OCI-LY3 (cell line): ENCODE measurements around the gene FOXO4.

ENCODE experiments used
- H2AFZ ChIP-seq: fragments of 200-600, 300-600 bp; shearing (Covaris generic); 2 replicates; pipeline ENCODE4 v1.6.0; 2014; ENCODE audit warnings: antibody characterized with exemption, low read depth, low read length
- H3K27ac ChIP-seq: fragments of 200-600, 300-600 bp; sonication (generic); 2 replicates; pipeline ENCODE4 v1.5.1; 2014; ENCODE audit warnings: mild to moderate bottlenecking, low read length, moderate library complexity, mixed read lengths
- H3K27me3 ChIP-seq: fragments of 200-600, 300-600 bp; sonication (generic); 2 replicates; pipeline ENCODE4 v1.6.1; 2014; ENCODE audit warnings: low read depth, low read length, mixed read lengths
- H3K36me3 ChIP-seq: fragments of 200-600, 300-600 bp; sonication (generic); replicated peaks from 2 replicates; pipeline ENCODE3; 2014; ENCODE audit warnings: low read depth, low read length, mixed read lengths
- H3K4me1 ChIP-seq: fragments of 300-600, 200-600 bp; sonication (generic); 2 replicates; pipeline ENCODE4 v1.6.1; 2014; ENCODE audit warnings: low read length, mixed read lengths
- H3K4me2 ChIP-seq: fragments of 200-600, 300-600 bp; sonication (generic); 2 replicates; pipeline ENCODE4 v1.6.1; 2014; ENCODE audit warnings: low read length, mixed read lengths
- H3K4me3 ChIP-seq: fragments of 300-600, 200-600 bp; sonication (generic); 2 replicates; pipeline ENCODE4 v1.5.1; 2014; ENCODE audit warnings: antibody characterized with exemption, mild to moderate bottlenecking, low read length, moderate library complexity
- H3K79me2 ChIP-seq: fragments of 300-600, 200-600 bp; shearing (Covaris generic); 2 replicates; pipeline ENCODE4 v1.6.1; 2014; ENCODE audit warnings: mild to moderate bottlenecking, low read length, mixed read lengths
- H3K9ac ChIP-seq: fragments of 300-600, 200-600 bp; shearing (Covaris generic); 2 replicates; pipeline ENCODE4 v1.6.0; 2014; ENCODE audit warnings: mild to moderate bottlenecking, low read length, moderate library complexity
- H3K9me3 ChIP-seq: fragments of 200-600, 300-600 bp; shearing (Covaris generic); 2 replicates; pipeline ENCODE4 v1.6.1; 2014; ENCODE audit warnings: low read length, mixed read lengths; ENCODE audit not compliant: insufficient read depth
- H4K20me1 ChIP-seq: fragments of 200-600, 300-600 bp; sonication (generic); 2 replicates; pipeline ENCODE4 v1.6.1; 2016; ENCODE audit warnings: low read length, mixed read lengths; ENCODE audit not compliant: insufficient read depth
- CTCF ChIP-seq: fragments of 200-600, 300-600 bp; sonication (generic); IDR thresholded peaks from 2 replicates; pipeline ENCODE4 v1.5.1; 2014; ENCODE audit warnings: antibody characterized with exemption, low read length, low read depth
- EZH2phosphoT487 ChIP-seq: fragments of 200-600 bp; shearing (Covaris generic); IDR thresholded peaks from 2 replicates; pipeline ENCODE4 v1.6.1; 2018; ENCODE audit warnings: antibody characterized with exemption, mixed run types, low read depth

The FOXO4 gene

DNA sequence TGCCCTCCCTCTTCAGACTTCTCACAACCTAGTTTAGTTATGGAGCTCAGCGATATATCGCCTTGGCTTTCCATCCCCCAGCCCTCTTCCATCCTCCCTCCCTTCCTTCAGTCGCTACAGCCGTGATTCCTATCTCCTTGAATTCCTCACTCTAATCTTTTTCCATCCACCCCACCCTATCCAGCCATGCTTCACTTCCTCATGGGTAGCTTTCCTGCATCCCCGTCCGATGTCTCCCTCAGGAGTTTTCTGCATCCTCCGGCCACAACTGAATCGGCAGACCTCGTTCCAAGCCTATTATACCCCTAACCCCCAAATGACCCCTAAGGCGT is 28.0 kb upstream of the FOXO4 start:
- H2AFZ ChIP-seq: peak overlapping the region; percentile 88

GRCh38 chrX:71068044-71068918 is 27.4 kb upstream of the FOXO4 start, which contains the start of gene SNX12:
Gene SNX12, minus strand, starts transcription at chrX:71068334. Its CDS starts 28 bp downstream, at chrX:71068306.
- no peaks in the 10 kb centered on the region for H3K27me3 ChIP-seq
- TF ChIP-seq CTCF (no peak), EZH2phosphoT487 (no peak)
- H3K79me2 ChIP-seq: peaks cover 27% of the 10 kb centered on the region
- peak within 1 kb of the TSS; percentile 92 for H3K9ac ChIP-seq
- H3K9me3 ChIP-seq: no peaks in the 10 kb centered on the region
- H4K20me1 ChIP-seq: no peaks in the 10 kb centered on the region
- H3K27ac ChIP-seq: peak within 1 kb of the TSS; percentile 61
- peaks cover 11% of the 10 kb centered on the region for H3K4me1 ChIP-seq
- no peaks in the 10 kb centered on the region for H3K36me3 ChIP-seq
- peak within 1 kb of the TSS; percentile 91 for H3K4me2 ChIP-seq
- peak within 1 kb of the TSS; percentile 97 for H2AFZ ChIP-seq
- peak within 1 kb of the TSS; percentile 99 for H3K4me3 ChIP-seq

More for the DNA sequence above, 28.0 kb upstream of the FOXO4 start:
- Histone ChIP-seq H3K4me1 (peaks cover 11% of the 10 kb centered on the region), H3K9me3 (no peaks in the 10 kb centered on the region), H3K4me2 (peak overlapping the region; percentile 86), H3K9ac (peak overlapping the region; percentile 80), H4K20me1 (no peaks in the 10 kb centered on the region), H3K36me3 (no peaks in the 10 kb centered on the region), H3K27ac (peak overlapping the region; percentile 53), H3K79me2 (peaks cover 27% of the 10 kb centered on the region), H3K27me3 (no peaks in the 10 kb centered on the region), H3K4me3 (peak overlapping the region; percentile 95)
- TF ChIP-seq CTCF: no peak
- TF ChIP-seq EZH2phosphoT487: no peak

GRCh38 chrX:71070531-71070930 is 25.1 kb upstream of the FOXO4 start:
- H3K27ac ChIP-seq: no peak overlapping the region
- H3K4me2 ChIP-seq: no peak overlapping the region
- H3K36me3 ChIP-seq: no peaks in the 10 kb centered on the region
- no peaks in the 10 kb centered on the region for H4K20me1 ChIP-seq
- no peaks in the 10 kb centered on the region for H3K9me3 ChIP-seq
- H3K79me2 ChIP-seq: peaks cover 20% of the 10 kb centered on the region
- no peak for TF ChIP-seq CTCF
- TF ChIP-seq EZH2phosphoT487: no peak
- H3K4me3 ChIP-seq: no peak overlapping the region
- H2AFZ ChIP-seq: 0 out of 2 replicates have a peak overlapping the region, but pooled peaks have one; percentile 49
- H3K4me1 ChIP-seq: peaks cover 11% of the 10 kb centered on the region
- no peak overlapping the region for H3K9ac ChIP-seq
- H3K27me3 ChIP-seq: peaks cover 10% of the 10 kb centered on the region; the same call in 1 of the 2 replicates

- Histone ChIP-seq H3K9me3 (no peaks in the 10 kb centered on the region), H3K27me3 (no peaks in the 10 kb centered on the region), H4K20me1 (no peaks in the 10 kb centered on the region), H3K4me1 (no peaks in the 10 kb centered on the region), H3K9ac (no peak overlapping the region), H3K36me3 (no peaks in the 10 kb centered on the region), H2AFZ (no peak overlapping the region), H3K27ac (no peak overlapping the region), H3K79me2 (no peaks in the 10 kb centered on the region), H3K4me2 (no peak overlapping the region), H3K4me3 (no peak overlapping the region)
- TF ChIP-seq EZH2phosphoT487 (no peak), CTCF (no peak)
Observed at GRCh38 chrX:71081330-71082123, 14.1 kb upstream of the FOXO4 start.
